Thoracic aorta (tissue), 2 donors: ENCODE data around the gene INPP5A. TPM values are rescaled to one million over a fixed set of nuclear protein-coding genes. Genes with fewer than 3 reads are reported as not detected.
A peak's percentile ranks its signal among the peaks of the same experiment; 100 is the strongest.

Experiments used
- ATAC-seq: fragments of 150-250 bp; one replicate; pipeline ENCODE4 v1.8.0; 2017; ENCODE audit warnings: low read depth; ENCODE audit not compliant: insufficient number of reproducible peaks, low FRiP score
- DNase-seq: peaks from one replicate; pipeline ENCODE4 v3.0.0-alpha.2; 2020; ENCODE audit warnings: low spot score
- H3K27ac ChIP-seq, 2 donors: fragments of 200-600 bp; sonication (generic); 1 replicate in 1 of 2; 2 replicates in 1 of 2; pipeline ENCODE4 v1.5.1; 2016; ENCODE audit warnings: mild to moderate bottlenecking in 2 of 2, moderate library complexity in 2 of 2
- H3K27me3 ChIP-seq: fragments of 200-600 bp; sonication (generic); replicated peaks from 2 replicates; pipeline ENCODE4 v1.6.0; 2016; ENCODE audit warnings: mild to moderate bottlenecking; ENCODE audit not compliant: insufficient read depth
- H3K36me3 ChIP-seq: fragments of 200-600 bp; sonication (generic); one replicate; pipeline ENCODE4 v1.5.1; 2016
- H3K4me1 ChIP-seq, 2 donors: fragments of 200-600 bp; sonication (generic); 1 replicate in 1 of 2; 2 replicates in 1 of 2; pipeline versions ENCODE4 v1.5.1 to v1.6.0; 2016; ENCODE audit warnings: low read depth in 2 of 2, mild to moderate bottlenecking in 1 of 2; ENCODE audit not compliant: control insufficient read depth in 1 of 2
- H3K4me3 ChIP-seq: fragments of 200-600 bp; sonication (generic); 2 replicates; pipeline ENCODE4 v1.5.1; 2016; ENCODE audit warnings: mild to moderate bottlenecking
- H3K9me3 ChIP-seq: fragments of 200-600 bp; sonication (generic); 2 replicates; pipeline ENCODE4 v1.5.1; 2016
- total RNA-seq, 2 donors: library from RNA; depleted of rRNA; stranded (reverse); fragments of >200 nt; gene quantifications; one replicate each; pipeline versions ENCODE4 v1.1.0 to v1.2.3, GENCODE V29; 2016
- TF ChIP-seq, protein P1 (sequence below): fragments of 200-600 bp; sonication (generic); IDR thresholded peaks from one replicate; pipeline ENCODE4 v1.5.1; 2019; ENCODE audit warnings: antibody characterized with exemption

INPP5A gene
- total RNA-seq, 2 donors from 2014 or later, result 120 to 142 TPM

- TF ChIP-seq, protein P1, sequence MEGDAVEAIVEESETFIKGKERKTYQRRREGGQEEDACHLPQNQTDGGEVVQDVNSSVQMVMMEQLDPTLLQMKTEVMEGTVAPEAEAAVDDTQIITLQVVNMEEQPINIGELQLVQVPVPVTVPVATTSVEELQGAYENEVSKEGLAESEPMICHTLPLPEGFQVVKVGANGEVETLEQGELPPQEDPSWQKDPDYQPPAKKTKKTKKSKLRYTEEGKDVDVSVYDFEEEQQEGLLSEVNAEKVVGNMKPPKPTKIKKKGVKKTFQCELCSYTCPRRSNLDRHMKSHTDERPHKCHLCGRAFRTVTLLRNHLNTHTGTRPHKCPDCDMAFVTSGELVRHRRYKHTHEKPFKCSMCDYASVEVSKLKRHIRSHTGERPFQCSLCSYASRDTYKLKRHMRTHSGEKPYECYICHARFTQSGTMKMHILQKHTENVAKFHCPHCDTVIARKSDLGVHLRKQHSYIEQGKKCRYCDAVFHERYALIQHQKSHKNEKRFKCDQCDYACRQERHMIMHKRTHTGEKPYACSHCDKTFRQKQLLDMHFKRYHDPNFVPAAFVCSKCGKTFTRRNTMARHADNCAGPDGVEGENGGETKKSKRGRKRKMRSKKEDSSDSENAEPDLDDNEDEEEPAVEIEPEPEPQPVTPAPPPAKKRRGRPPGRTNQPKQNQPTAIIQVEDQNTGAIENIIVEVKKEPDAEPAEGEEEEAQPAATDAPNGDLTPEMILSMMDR, result no peak
- H3K4me1 ChIP-seq, result peaks cover 26 to 77% of the 10 kb centered on the region in 2 donors
- H3K27me3 ChIP-seq, result no peaks in the 10 kb centered on the region
- no peak for DNase-seq
- H3K4me3 ChIP-seq, result no peak overlapping the region
- peak overlapping the region; percentile 53 to 56 for H3K27ac ChIP-seq
- no peak for ATAC-seq
- H3K9me3 ChIP-seq, result no peaks in the 10 kb centered on the region
- no peaks in the 10 kb centered on the region for H3K36me3 ChIP-seq
Measured at GRCh38 chr10:132583456-132583855, 45.9 kb downstream of the INPP5A start.

GRCh38 chr10:132584081-132584480 lies 46.5 kb downstream of the INPP5A start:
- H3K27ac ChIP-seq, result peak overlapping the region; percentile 46 to 56
- H3K27me3 ChIP-seq, result no peaks in the 10 kb centered on the region
- H3K9me3 ChIP-seq, result no peaks in the 10 kb centered on the region
- peaks cover 32 to 77% of the 10 kb centered on the region in 2 donors for H3K4me1 ChIP-seq
- H3K36me3 ChIP-seq, result no peaks in the 10 kb centered on the region
- no peak for DNase-seq
- ATAC-seq, result no peak
- TF ChIP-seq, protein P1, result no peak
- H3K4me3 ChIP-seq, result no peak overlapping the region

GRCh38 chr10:132585732-132586722 lies 48.4 kb downstream of the INPP5A start:
- no peaks in the 10 kb centered on the region for H3K27me3 ChIP-seq
- no peak for ATAC-seq

DNA sequence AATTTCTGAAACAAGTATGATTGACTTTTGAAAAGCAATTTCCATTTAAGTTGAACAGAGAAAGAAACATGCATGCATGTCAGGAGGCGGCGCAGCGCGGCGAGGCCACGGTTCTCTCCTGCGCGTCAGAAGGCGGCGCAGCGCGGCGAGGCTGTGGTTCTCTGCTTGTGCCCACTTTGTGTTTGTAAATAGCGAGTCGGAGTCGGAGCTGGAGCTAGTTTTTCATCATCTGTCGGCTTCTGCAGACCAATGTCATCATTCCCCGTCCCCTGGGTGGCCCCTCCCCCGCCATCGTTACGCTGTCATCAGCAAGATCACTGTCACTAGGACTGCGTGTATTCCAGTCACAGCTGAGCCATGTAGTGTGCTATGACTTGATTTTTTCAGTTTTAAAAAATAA lies 49.2 kb downstream of the INPP5A start:
- no peaks in the 10 kb centered on the region for H3K9me3 ChIP-seq
- ATAC-seq (no peak), DNase-seq (no peak)
- H3K36me3 ChIP-seq, result no peaks in the 10 kb centered on the region
- H3K4me3 ChIP-seq, result no peak overlapping the region
- H3K4me1 ChIP-seq, result peaks cover 50 to 88% of the 10 kb centered on the region in 2 donors
- TF ChIP-seq, protein P1, result no peak
- no peaks in the 10 kb centered on the region for H3K27me3 ChIP-seq
- peak overlapping the region; percentile 19 to 88 for H3K27ac ChIP-seq

More at GRCh38 chr10:132585732-132586722, 48.4 kb downstream of the INPP5A start:
- H3K27ac ChIP-seq, result peak overlapping the region in 1 of 2 donors; percentile 88
- H3K4me3 ChIP-seq, result no peak overlapping the region
- TF ChIP-seq, protein P1, result no peak
- H3K9me3 ChIP-seq, result no peaks in the 10 kb centered on the region
- H3K4me1 ChIP-seq, result peaks cover 47 to 84% of the 10 kb centered on the region in 2 donors
- no peak for DNase-seq
- H3K36me3 ChIP-seq, result no peaks in the 10 kb centered on the region

- no peaks in the 10 kb centered on the region for H3K36me3 ChIP-seq
- no peak for ATAC-seq
- H3K27me3 ChIP-seq, result no peaks in the 10 kb centered on the region
- no peaks in the 10 kb centered on the region for H3K9me3 ChIP-seq
- no peak for DNase-seq
- TF ChIP-seq, protein P1, result no peak
- no peak overlapping the region for H3K4me3 ChIP-seq
- H3K4me1 ChIP-seq, result peaks cover 54 to 93% of the 10 kb centered on the region in 2 donors
- peak overlapping the region; percentile 19 to 88 for H3K27ac ChIP-seq
Measured at GRCh38 chr10:132587175-132587574, 49.6 kb downstream of the INPP5A start.
